ENCODE data around the gene AHCYL2. TPM values are rescaled to one million over a fixed set of nuclear protein-coding genes. Genes with fewer than 3 reads are reported as not detected.
"Not testable (repeated sequence)": the region's sequence is repeated elsewhere in the genome, so short reads cannot be mapped to it uniquely, and the experiment has no call there.

The AHCYL2 gene
- total RNA-seq, 2 donors from 2014 or later = 262 to 397 TPM

DNA sequence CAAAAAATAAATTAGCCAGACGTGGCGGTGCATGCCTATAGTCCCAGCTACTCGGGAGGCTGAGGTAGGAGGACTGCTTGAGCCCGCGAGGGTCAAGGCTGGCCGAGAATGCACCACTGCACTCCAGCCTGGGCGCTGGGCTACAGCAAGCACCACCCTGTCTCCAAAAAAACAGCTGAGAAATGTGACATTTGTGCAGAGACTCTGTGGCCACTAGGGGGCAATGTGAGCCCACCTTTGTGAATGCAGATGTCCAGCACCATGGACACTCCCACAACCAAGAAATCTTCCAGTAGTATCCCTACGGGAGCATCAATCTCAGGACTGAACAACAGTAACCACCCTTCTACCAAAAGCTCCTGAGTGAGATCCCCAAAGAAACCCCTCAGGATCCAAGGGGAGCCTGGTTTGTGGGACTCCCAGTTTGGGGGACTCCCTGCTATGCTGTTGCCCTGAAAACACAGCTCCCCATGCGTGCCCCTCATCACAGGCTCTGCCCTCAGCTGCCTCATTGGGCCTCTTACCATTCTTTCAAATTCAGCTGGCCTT is 6.2 kb upstream of the AHCYL2 start:
- Histone ChIP-seq H3K9ac (ENCODE audit: low read depth in 2 of 2, low read length in 2 of 2) (no peak overlapping the region), H3K4me1 (no peaks in the 10 kb centered on the region), H3K36me3 (no peaks in the 10 kb centered on the region), H3K27me3 (no peaks in the 10 kb centered on the region), H3K4me3 (no peak overlapping the region), H3K9me3 (no peaks in the 10 kb centered on the region), H3K27ac (no peak overlapping the region)
- DNase-seq = peak; percentile 90
- peak; percentile 86 for TF ChIP-seq CTCF (IDR thresholded peaks at IDR 0.05)
- intact Hi-C loops (cut with DNase I) = loop anchor here (2.0 to 10.0 kb wide), 3 partner anchors 80 to 416 kb away; no protein-coding TSS in a partner anchor

DNA sequence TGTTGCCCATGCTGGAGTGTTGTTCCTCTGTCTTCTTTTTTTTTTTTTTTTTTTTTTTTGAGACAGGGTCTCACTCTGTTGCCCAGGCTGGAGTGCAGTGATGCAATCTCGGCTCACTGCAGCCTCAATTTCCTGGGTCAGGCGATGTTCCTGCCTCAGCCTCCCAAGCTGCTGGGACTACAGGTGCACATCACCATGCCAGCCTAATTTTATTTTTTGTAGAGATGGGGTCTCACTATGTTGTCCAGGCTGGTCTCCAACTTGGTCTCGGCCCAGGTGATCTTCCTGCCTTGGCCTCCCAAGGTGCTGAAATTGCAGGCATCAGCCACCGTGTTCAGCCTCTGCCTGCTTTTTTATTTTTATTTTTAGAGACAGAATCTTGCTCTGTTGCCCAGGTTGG is 5.7 kb upstream of the AHCYL2 start:
- not testable (repeated sequence) for H3K27ac ChIP-seq; H3K9me3 ChIP-seq; H3K4me3 ChIP-seq; H3K4me1 ChIP-seq; H3K36me3 ChIP-seq; DNase-seq; H3K27me3 ChIP-seq; H3K9ac ChIP-seq (ENCODE audit: low read depth in 2 of 2, low read length in 2 of 2)
- intact Hi-C loops (cut with DNase I) = loop anchor here (2.0 to 10.0 kb wide), 3 partner anchors 80 to 416 kb away; no protein-coding TSS in a partner anchor

DNA sequence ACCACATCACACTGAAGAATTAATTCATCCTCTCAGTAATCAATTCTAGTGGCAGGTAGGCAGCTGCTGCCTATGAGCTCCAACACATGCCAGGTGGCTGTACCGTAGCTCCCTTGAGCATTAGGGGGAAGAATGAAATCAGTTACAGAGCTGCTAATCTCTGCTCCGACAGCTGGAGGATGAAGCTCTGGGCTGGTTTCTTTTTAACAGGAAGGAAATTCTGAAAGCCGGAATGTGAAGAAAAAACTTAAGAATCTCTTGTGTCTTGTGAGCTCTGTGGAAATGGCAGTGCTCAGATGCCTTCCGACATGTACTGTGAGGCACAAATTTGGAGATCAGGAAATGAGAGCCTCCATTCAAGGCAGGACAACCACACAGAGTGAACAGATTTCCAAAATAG is 2.8 kb upstream of the AHCYL2 start:
- Histone ChIP-seq H3K36me3 (no peaks in the 10 kb centered on the region), H3K27ac (no peak overlapping the region), H3K9me3 (no peaks in the 10 kb centered on the region), H3K27me3 (no peaks in the 10 kb centered on the region), H3K4me3 (no peak overlapping the region), H3K9ac (ENCODE audit: low read depth in 2 of 2, low read length in 2 of 2) (no peak overlapping the region), H3K4me1 (no peaks in the 10 kb centered on the region)
- intact Hi-C loops (cut with DNase I) = loop anchor here (5.0 kb wide), 1 partner anchor 50 kb away; no protein-coding TSS in a partner anchor
- no peak for TF ChIP-seq CTCF (IDR thresholded peaks at IDR 0.05)
- no peak for DNase-seq

- no peak for TF ChIP-seq CTCF (IDR thresholded peaks at IDR 0.05)
- intact Hi-C loops (cut with DNase I) = no loop called here
- H3K4me1 ChIP-seq = no peaks in the 10 kb centered on the region
Observed at GRCh38 chr7:129225206-129225930, 538 bp downstream of the AHCYL2 start.

GRCh38 chr7:129225931-129226572 is 1.2 kb downstream of the AHCYL2 start:
- intact Hi-C loops (cut with DNase I) = no loop called here
- no peak for TF ChIP-seq CTCF (IDR thresholded peaks at IDR 0.05)
- no peak for DNase-seq
- no peaks in the 10 kb centered on the region for H3K4me1 ChIP-seq
- H3K27me3 ChIP-seq = no peaks in the 10 kb centered on the region
- H3K9ac ChIP-seq (ENCODE audit: low read depth in 2 of 2, low read length in 2 of 2) = peak overlapping the region; percentile 70 to 85
- no peak overlapping the region for H3K27ac ChIP-seq
- H3K9me3 ChIP-seq = no peaks in the 10 kb centered on the region
- peak overlapping the region; percentile 82 for H3K4me3 ChIP-seq
- H3K36me3 ChIP-seq = no peaks in the 10 kb centered on the region

More at GRCh38 chr7:129225206-129225930, 538 bp downstream of the AHCYL2 start:
- H3K4me3 ChIP-seq = peak overlapping the region; percentile 82
- H3K36me3 ChIP-seq = no peaks in the 10 kb centered on the region
- DNase-seq = peak; percentile 65
- peak overlapping the region; percentile 92 for H3K27ac ChIP-seq
- H3K9ac ChIP-seq (ENCODE audit: low read depth in 2 of 2, low read length in 2 of 2) = peak overlapping the region; percentile 70 to 85
- no peaks in the 10 kb centered on the region for H3K27me3 ChIP-seq
- H3K9me3 ChIP-seq = no peaks in the 10 kb centered on the region

Data from colonic mucosa (tissue), 4 donors.